H1 (cell line): ENCODE measurements around the gene SRCIN1. TPM values are rescaled to one million over a fixed set of nuclear protein-coding genes. Genes with fewer than 3 reads are reported as not detected.

Experiments used
- CBX5 ChIP-seq: fragments of 300-800, 300-1000 bp; sonication (generic); IDR thresholded peaks from 2 replicates; pipeline ENCODE4 v1.7.1; 2016; ENCODE audit warnings: antibody characterized with exemption, low read length, low read depth
- FOSL1 ChIP-seq: IDR thresholded peaks from 2 replicates; pipeline ENCODE4 v1.6.1; 2011; ENCODE audit warnings: mild to moderate bottlenecking, low read depth, low read length, moderate library complexity; ENCODE audit not compliant: insufficient read depth
- POLR2A ChIP-seq, 2 experiments: IDR thresholded peaks; 1 replicate in 1 of 2; 2 replicates in 1 of 2; pipeline ENCODE4 v1.6.1; 2011; ENCODE audit warnings: low read depth in 2 of 2, low read length in 2 of 2, mild to moderate bottlenecking in 2 of 2; ENCODE audit errors: control extremely low read depth in 1 of 2
- POU5F1 ChIP-seq: IDR thresholded peaks from 2 replicates; pipeline ENCODE4 v1.6.1; 2011; ENCODE audit warnings: low read depth, mild to moderate bottlenecking, low read length, moderate library complexity
- SUZ12 ChIP-seq: fragments of 200-600 bp; sonication (generic); IDR thresholded peaks from 2 replicates; pipeline ENCODE4 v1.6.1; 2012; ENCODE audit warnings: mild to moderate bottlenecking, inconsistent platforms, low read length, moderate library complexity, mixed read lengths
- TAF7 ChIP-seq: optimal IDR thresholded peaks from 2 replicates; pipeline ENCODE3; 2011; ENCODE audit warnings: low read depth, mild to moderate bottlenecking, inconsistent platforms, low read length, moderate library complexity, borderline replicate concordance
- polyA plus RNA-seq, 7 experiments: library from polyadenylated mRNA; depleted of rRNA in 3 of 7; stranded (reverse) in 5 of 7; unstranded in 2 of 7; fragments of >200 nt in 5 of 7; fragments of 200-250 nt in 2 of 7; gene quantifications; 1 replicate in 5 of 7; 2 replicates in 1 of 7; 4 replicates in 1 of 7; pipeline versions ENCODE4 v1.2.1 to v1.2.3, GENCODE V29; 2011 to 2013; ENCODE audit warnings: missing spikeins in 2 of 7, mixed read lengths in 2 of 7
- total RNA-seq: library from RNA; stranded (reverse); fragmentation: NEBNext Ultra II Directional; extraction: Animal tissue kit (Norgen Biotek cat#: 25700); gene quantifications from 2 replicates; pipeline ENCODE4 v1.2.1, GENCODE V29; 2021

The SRCIN1 gene
- total and polyA plus RNA-seq, 2 of the 8 experiments (the other 6 are each of a cell fraction or from before 2014, with no cell fraction given): 2.8 to 3.8 TPM

- TF ChIP-seq CBX5: no peak
- TF ChIP-seq POLR2A (IDR thresholded peaks at IDR 0.05; ENCODE audit: control extremely low read depth in 1 of 2, low read depth in 2 of 2, low read length in 2 of 2): no peak
- no peak for TF ChIP-seq TAF7
- TF ChIP-seq FOSL1: no peak
- TF ChIP-seq SUZ12: no peak
- TF ChIP-seq POU5F1: no peak
These were observed 36.8 kb downstream of the SRCIN1 start (continued) for GRCh38 chr17:38568845-38569510.
